Activated CD4-positive, alpha-beta memory T cell treated with anti-CD3 and anti-CD28 coated beads for 36 hours (primary cell): ENCODE measurements around the gene LBH. TPM values are rescaled to one million over a fixed set of nuclear protein-coding genes. Genes with fewer than 3 reads are reported as not detected.

ENCODE experiments used
- CTCF ChIA-PET: fragments of 350-600 bp; sonication (Branson Sonifier 250); formaldehyde crosslinking; loops from one replicate; lab custom pipeline; 2021; ENCODE audit warnings: antibody characterized with exemption, inconsistent platforms; lab: Charles Lee
- POLR2A ChIA-PET: fragments of 350-600 bp; sonication (Branson Sonifier 250); formaldehyde crosslinking; loops from one replicate; lab custom pipeline; 2021; ENCODE audit warnings: antibody characterized with exemption; lab: Charles Lee
- DNase-seq: peaks from one replicate; pipeline ENCODE4 v3.0.0-alpha.2; 2020
- H3K27ac Mint-ChIP-seq: one replicate; pipeline ENCODE4 v1.8.0; 2021; ENCODE audit warnings: mixed read lengths
- H3K27me3 Mint-ChIP-seq: one replicate; pipeline ENCODE4 v1.8.0; 2021; ENCODE audit warnings: mixed read lengths
- H3K36me3 Mint-ChIP-seq: one replicate; pipeline ENCODE4 v1.8.0; 2021; ENCODE audit warnings: mixed read lengths
- H3K4me1 Mint-ChIP-seq: one replicate; pipeline ENCODE4 v1.8.0; 2021; ENCODE audit warnings: low read depth, mixed read lengths
- H3K4me3 Mint-ChIP-seq: one replicate; pipeline ENCODE4 v1.8.0; 2021; ENCODE audit warnings: mild to moderate bottlenecking, mixed read lengths
- H3K9me3 Mint-ChIP-seq: one replicate; pipeline ENCODE4 v1.8.0; 2021; ENCODE audit warnings: mixed read lengths
- intact Hi-C: fragments of 100-400 bp; cut with micrococcal nuclease; formaldehyde crosslinking; loops from one replicate; pipeline ENCODE4 v1.15.1; 2023
- total RNA-seq, 2 experiments: library from RNA; stranded (reverse); gene quantifications; one replicate each; pipeline ENCODE4 v1.2.3, GENCODE V29; 2021

The LBH gene
- total RNA-seq, 2 experiments from 2014 or later: 109 to 112 TPM

GRCh38 chr2:30197570-30198192 is 33.7 kb upstream of the LBH start:
- H3K27ac Mint-ChIP-seq: no peak overlapping the region
- H3K9me3 Mint-ChIP-seq: no peaks in the 10 kb centered on the region
- no peak overlapping the region for H3K4me3 Mint-ChIP-seq
- POLR2A ChIA-PET: no interaction called here
- no peaks in the 10 kb centered on the region for H3K36me3 Mint-ChIP-seq
- no peaks in the 10 kb centered on the region for H3K27me3 Mint-ChIP-seq
- H3K4me1 Mint-ChIP-seq: no peaks in the 10 kb centered on the region
- CTCF ChIA-PET: interaction anchor here (0.6 kb wide), 1 partner anchor 29 kb away, joined by 3 read pairs; no protein-coding TSS in a partner anchor
- DNase-seq: no peak
- intact Hi-C loops: no loop called here

- Mint-ChIP-seq H3K27ac (no peak overlapping the region), H3K4me3 (no peak overlapping the region)
- CTCF ChIA-PET: interaction anchor here (1.3 to 2.8 kb wide), 2 partner anchors 37 to 509 kb away, joined by 11 to 16 read pairs; no protein-coding TSS in a partner anchor
Measured at GRCh38 chr2:30201990-30202389, 29.3 kb upstream of the LBH start.

GRCh38 chr2:30203156-30203555 is 28.2 kb upstream of the LBH start:
- CTCF ChIA-PET: interaction anchor here (1.3 to 2.4 kb wide), 2 partner anchors 38 to 509 kb away, joined by 5 to 9 read pairs; no protein-coding TSS in a partner anchor
- Mint-ChIP-seq H3K9me3 (no peaks in the 10 kb centered on the region), H3K4me1 (no peaks in the 10 kb centered on the region), H3K4me3 (no peak overlapping the region), H3K36me3 (no peaks in the 10 kb centered on the region), H3K27me3 (no peaks in the 10 kb centered on the region), H3K27ac (no peak overlapping the region)
- intact Hi-C loops: loop anchor here (10.0 kb wide), 1 partner anchor 662 kb away; no protein-coding TSS in a partner anchor
- DNase-seq: no peak
- POLR2A ChIA-PET: no interaction called here

More at GRCh38 chr2:30201990-30202389, 29.3 kb upstream of the LBH start:
- intact Hi-C loops: loop anchor here (10.0 kb wide), 1 partner anchor 663 kb away; no protein-coding TSS in a partner anchor
- no peaks in the 10 kb centered on the region for H3K36me3 Mint-ChIP-seq
- no peaks in the 10 kb centered on the region for H3K9me3 Mint-ChIP-seq
- H3K27me3 Mint-ChIP-seq: no peaks in the 10 kb centered on the region
- no peak for DNase-seq
- POLR2A ChIA-PET: no interaction called here
- H3K4me1 Mint-ChIP-seq: no peaks in the 10 kb centered on the region

GRCh38 chr2:30204281-30204680 is 27.1 kb upstream of the LBH start:
- intact Hi-C loops: loop anchor here (10.0 kb wide), 1 partner anchor 661 kb away; no protein-coding TSS in a partner anchor

GRCh38 chr2:30205456-30205855 is 25.9 kb upstream of the LBH start:
- Mint-ChIP-seq H3K27me3 (no peaks in the 10 kb centered on the region), H3K27ac (no peak overlapping the region), H3K4me3 (no peak overlapping the region), H3K36me3 (no peaks in the 10 kb centered on the region), H3K9me3 (no peaks in the 10 kb centered on the region), H3K4me1 (peaks cover 13% of the 10 kb centered on the region)
- intact Hi-C loops: loop anchor here (5.0 to 10.0 kb wide), 2 partner anchors 272 to 659 kb away; no protein-coding TSS in a partner anchor
- ChIA-PET POLR2A (no interaction called here), CTCF (interaction anchor here (1.1 to 5.7 kb wide), 5 partner anchors 40 to 506 kb away, joined by 3 to 252 read pairs (median 5); no protein-coding TSS in a partner anchor)
- DNase-seq: no peak

More at GRCh38 chr2:30204281-30204680, 27.1 kb upstream of the LBH start:
- no peak for DNase-seq
- Mint-ChIP-seq H3K4me3 (no peak overlapping the region), H3K27me3 (no peaks in the 10 kb centered on the region), H3K36me3 (no peaks in the 10 kb centered on the region), H3K9me3 (no peaks in the 10 kb centered on the region), H3K4me1 (peaks cover 10% of the 10 kb centered on the region), H3K27ac (no peak overlapping the region)
- POLR2A ChIA-PET: no interaction called here
- CTCF ChIA-PET: interaction anchor here (1.1 to 2.4 kb wide), 6 partner anchors 39 to 507 kb away, joined by 3 to 9 read pairs (median 4); no protein-coding TSS in a partner anchor

GRCh38 chr2:30206461-30207430 is 24.6 kb upstream of the LBH start:
- DNase-seq: no peak
- POLR2A ChIA-PET: no interaction called here
- Mint-ChIP-seq H3K4me3 (no peak overlapping the region), H3K27me3 (no peaks in the 10 kb centered on the region), H3K9me3 (no peaks in the 10 kb centered on the region), H3K36me3 (no peaks in the 10 kb centered on the region), H3K4me1 (peaks cover 13% of the 10 kb centered on the region), H3K27ac (no peak overlapping the region)
- CTCF ChIA-PET: interaction anchor here (0.7 to 5.7 kb wide), 11 partner anchors 15 to 654 kb away, joined by 3 to 252 read pairs (median 3); partner anchors contain the start of gene LBH
- intact Hi-C loops: loop anchor here (5.0 to 10.0 kb wide), 2 partner anchors 271 to 658 kb away; no protein-coding TSS in a partner anchor

- Mint-ChIP-seq H3K4me1 (peaks cover 13% of the 10 kb centered on the region), H3K4me3 (no peak overlapping the region), H3K36me3 (no peaks in the 10 kb centered on the region), H3K27ac (no peak overlapping the region), H3K9me3 (no peaks in the 10 kb centered on the region), H3K27me3 (no peaks in the 10 kb centered on the region)
- peak; percentile 56 for DNase-seq
- POLR2A ChIA-PET: interaction anchor here (1.3 kb wide), 1 partner anchor 18 kb away, joined by 4 read pairs; no protein-coding TSS in a partner anchor
- intact Hi-C loops: loop anchor here (1.0 to 10.0 kb wide), 5 partner anchors 26 to 656 kb away; no protein-coding TSS in a partner anchor
- CTCF ChIA-PET: interaction anchor here (0.6 to 5.7 kb wide), 46 partner anchors 8 to 506 kb away, joined by 3 to 252 read pairs (median 6); partner anchors contain the start of genes LBH and LCLAT1
Measured at GRCh38 chr2:30208453-30208852, 22.9 kb upstream of the LBH start.

GRCh38 chr2:30209227-30209626 is 22.1 kb upstream of the LBH start:
- no peaks in the 10 kb centered on the region for H3K27me3 Mint-ChIP-seq
- CTCF ChIA-PET: interaction anchor here (0.6 to 5.7 kb wide), 40 partner anchors 8 to 505 kb away, joined by 3 to 252 read pairs (median 6); partner anchors contain the start of genes LBH and LCLAT1
- intact Hi-C loops: loop anchor here (2.0 to 10.0 kb wide), 4 partner anchors 26 to 656 kb away; no protein-coding TSS in a partner anchor
- H3K9me3 Mint-ChIP-seq: no peaks in the 10 kb centered on the region
- H3K4me1 Mint-ChIP-seq: peaks cover 13% of the 10 kb centered on the region
- POLR2A ChIA-PET: interaction anchor here (1.3 kb wide), 1 partner anchor 17 kb away, joined by 4 read pairs; no protein-coding TSS in a partner anchor
- no peak overlapping the region for H3K4me3 Mint-ChIP-seq
- H3K27ac Mint-ChIP-seq: no peak overlapping the region
- H3K36me3 Mint-ChIP-seq: no peaks in the 10 kb centered on the region
- DNase-seq: no peak

- POLR2A ChIA-PET: no interaction called here
Measured at GRCh38 chr2:30213326-30213725, 18.0 kb upstream of the LBH start.

GRCh38 chr2:30213907-30214463 is 17.3 kb upstream of the LBH start:
- ChIA-PET CTCF (interaction anchor here (0.5 to 1.8 kb wide), 7 partner anchors 14 to 956 kb away, joined by 3 to 9 read pairs (median 3); no protein-coding TSS in a partner anchor), POLR2A (no interaction called here)
- Mint-ChIP-seq H3K9me3 (no peaks in the 10 kb centered on the region), H3K4me1 (peaks cover 33% of the 10 kb centered on the region), H3K27me3 (no peaks in the 10 kb centered on the region), H3K36me3 (no peaks in the 10 kb centered on the region), H3K4me3 (no peak overlapping the region), H3K27ac (no peak overlapping the region)
- intact Hi-C loops: no loop called here
- no peak for DNase-seq

More at GRCh38 chr2:30213326-30213725, 18.0 kb upstream of the LBH start:
- no peaks in the 10 kb centered on the region for H3K9me3 Mint-ChIP-seq
- peaks cover 40% of the 10 kb centered on the region for H3K4me1 Mint-ChIP-seq
- DNase-seq: no peak
- H3K36me3 Mint-ChIP-seq: no peaks in the 10 kb centered on the region
- H3K27me3 Mint-ChIP-seq: no peaks in the 10 kb centered on the region
- H3K27ac Mint-ChIP-seq: no peak overlapping the region
- intact Hi-C loops: no loop called here
- no peak overlapping the region for H3K4me3 Mint-ChIP-seq
- CTCF ChIA-PET: interaction anchor here (0.7 to 2.1 kb wide), 6 partner anchors 20 to 956 kb away, joined by 3 to 9 read pairs (median 4); no protein-coding TSS in a partner anchor

- H3K36me3 Mint-ChIP-seq: no peaks in the 10 kb centered on the region
- no peak for DNase-seq
- CTCF ChIA-PET: interaction anchor here (0.8 to 2.2 kb wide), 10 partner anchors 8 to 495 kb away, joined by 3 to 13 read pairs (median 4); no protein-coding TSS in a partner anchor
- H3K27me3 Mint-ChIP-seq: no peaks in the 10 kb centered on the region
- H3K27ac Mint-ChIP-seq: no peak overlapping the region
- H3K9me3 Mint-ChIP-seq: no peaks in the 10 kb centered on the region
- intact Hi-C loops: no loop called here
- POLR2A ChIA-PET: interaction anchor here (0.6 to 1.0 kb wide), 3 partner anchors 10 to 14 kb away, joined by 3 to 6 read pairs (median 3); no protein-coding TSS in a partner anchor
- H3K4me3 Mint-ChIP-seq: no peak overlapping the region
- peaks cover 28% of the 10 kb centered on the region for H3K4me1 Mint-ChIP-seq
Measured at GRCh38 chr2:30216157-30216556, 15.2 kb upstream of the LBH start.
